Activated CD8-positive, alpha-beta T cell treated with anti-CD3 and anti-CD28 coated beads for 36 hours (primary cell): ENCODE results near the gene RAD52. TPM values are rescaled to one million over a fixed set of nuclear protein-coding genes. Genes with fewer than 3 reads are reported as not detected.

Experiments used
- ATAC-seq: fragments of 200-7000 bp; cut with Tn5 transposase; one replicate; pipeline ENCODE4 v1.10.0; 2021; ENCODE audit warnings: mild to moderate bottlenecking, moderate library complexity
- CTCF ChIA-PET: fragments of 350-600 bp; sonication (Branson Sonifier 250); formaldehyde crosslinking; loops from one replicate; lab custom pipeline; 2021; ENCODE audit warnings: antibody characterized with exemption; lab: Charles Lee
- POLR2A ChIA-PET: fragments of 350-600 bp; sonication (Branson Sonifier 250); formaldehyde crosslinking; loops from one replicate; lab custom pipeline; 2021; ENCODE audit warnings: antibody characterized with exemption; lab: Charles Lee
- DNase-seq: peaks from one replicate; pipeline ENCODE4 v3.0.0-alpha.2; 2020
- H3K27ac Mint-ChIP-seq: one replicate; pipeline ENCODE4 v1.8.0; 2021; ENCODE audit warnings: mild to moderate bottlenecking, mixed read lengths
- H3K27me3 Mint-ChIP-seq: one replicate; pipeline ENCODE4 v1.8.0; 2021; ENCODE audit warnings: mixed read lengths
- H3K36me3 Mint-ChIP-seq: one replicate; pipeline ENCODE4 v1.8.0; 2021; ENCODE audit warnings: low read depth, mixed read lengths
- H3K4me1 Mint-ChIP-seq: one replicate; pipeline ENCODE4 v1.8.0; 2021; ENCODE audit warnings: low read depth, mixed read lengths
- H3K4me3 Mint-ChIP-seq: one replicate; pipeline ENCODE4 v1.8.0; 2021; ENCODE audit warnings: mild to moderate bottlenecking, moderate library complexity, mixed read lengths
- H3K9me3 Mint-ChIP-seq: one replicate; pipeline ENCODE4 v1.8.0; 2021; ENCODE audit warnings: mixed read lengths
- CTCF ChIP-seq: fragments of 200-600 bp; IDR thresholded peaks from one replicate; pipeline ENCODE4 v1.8.0; 2022; ENCODE audit warnings: antibody characterized with exemption, mild to moderate bottlenecking
- intact Hi-C: fragments of 100-400 bp; cut with micrococcal nuclease; formaldehyde crosslinking; loops from one replicate; pipeline ENCODE4 v1.10.0; 2022
- total RNA-seq, 2 experiments: library from RNA; stranded (reverse); gene quantifications; one replicate each; pipeline ENCODE4 v1.2.3, GENCODE V29; 2021

Gene RAD52
- total RNA-seq, 2 experiments from 2014 or later = 14.9 to 16.3 TPM

GRCh38 chr12:989051-989450 lies 39.6 kb upstream of the RAD52 start:
- H3K4me3 Mint-ChIP-seq = peak overlapping the region; percentile 80
- peaks cover 36% of the 10 kb centered on the region for H3K4me1 Mint-ChIP-seq
- POLR2A ChIA-PET = no interaction called here
- intact Hi-C loops = no loop called here
- H3K27me3 Mint-ChIP-seq = no peaks in the 10 kb centered on the region
- no peak for ATAC-seq
- H3K27ac Mint-ChIP-seq = peak overlapping the region; percentile 62
- H3K9me3 Mint-ChIP-seq = no peaks in the 10 kb centered on the region
- peaks cover 4% of the 10 kb centered on the region for H3K36me3 Mint-ChIP-seq
- no peak for TF ChIP-seq CTCF
- DNase-seq = no peak
- CTCF ChIA-PET = interaction anchor here (1.1 to 1.4 kb wide), 2 partner anchors 40 to 104 kb away, joined by 3 to 6 read pairs; partner anchors contain the start of gene RAD52

GRCh38 chr12:988646-989045 lies 39.2 kb upstream of the RAD52 start:
- Mint-ChIP-seq H3K9me3 (no peaks in the 10 kb centered on the region), H3K27ac (no peak overlapping the region), H3K36me3 (peaks cover 4% of the 10 kb centered on the region), H3K4me3 (peak overlapping the region; percentile 80), H3K4me1 (peaks cover 36% of the 10 kb centered on the region), H3K27me3 (no peaks in the 10 kb centered on the region)
- POLR2A ChIA-PET = no interaction called here
- intact Hi-C loops = no loop called here
- no peak for DNase-seq
- no peak for ATAC-seq
- no peak for TF ChIP-seq CTCF
- CTCF ChIA-PET = interaction anchor here (1.1 to 1.4 kb wide), 2 partner anchors 39 to 104 kb away, joined by 3 to 6 read pairs; partner anchors contain the start of gene RAD52

GRCh38 chr12:981961-982360 lies 32.5 kb upstream of the RAD52 start:
- ATAC-seq (no peak), DNase-seq (no peak)
- ChIA-PET POLR2A (interaction anchor here (1.3 kb wide), 1 partner anchor 8 kb away, joined by 3 read pairs; no protein-coding TSS in a partner anchor), CTCF (interaction anchor here (2.2 kb wide), 1 partner anchor 111 kb away, joined by 8 read pairs; no protein-coding TSS in a partner anchor)
- no peaks in the 10 kb centered on the region for H3K9me3 Mint-ChIP-seq
- intact Hi-C loops = no loop called here
- H3K36me3 Mint-ChIP-seq = peaks cover 2% of the 10 kb centered on the region
- peaks cover 3% of the 10 kb centered on the region for H3K4me1 Mint-ChIP-seq
- no peaks in the 10 kb centered on the region for H3K27me3 Mint-ChIP-seq
- H3K4me3 Mint-ChIP-seq = no peak overlapping the region
- H3K27ac Mint-ChIP-seq = no peak overlapping the region
- no peak for TF ChIP-seq CTCF

- no peaks in the 10 kb centered on the region for H3K36me3 Mint-ChIP-seq
- intact Hi-C loops = no loop called here
- H3K9me3 Mint-ChIP-seq = no peaks in the 10 kb centered on the region
- no peaks in the 10 kb centered on the region for H3K27me3 Mint-ChIP-seq
- H3K27ac Mint-ChIP-seq = no peak overlapping the region
- no peak for DNase-seq
- no peak for ATAC-seq
- no peak for TF ChIP-seq CTCF
- ChIA-PET CTCF (interaction anchor here (2.2 kb wide), 1 partner anchor 112 kb away, joined by 8 read pairs; no protein-coding TSS in a partner anchor), POLR2A (interaction anchor here (1.3 kb wide), 1 partner anchor 9 kb away, joined by 3 read pairs; no protein-coding TSS in a partner anchor)
- H3K4me3 Mint-ChIP-seq = no peak overlapping the region
- H3K4me1 Mint-ChIP-seq = peaks cover 3% of the 10 kb centered on the region
Observed at GRCh38 chr12:981176-981828, 31.8 kb upstream of the RAD52 start.

- Mint-ChIP-seq H3K27ac (no peak overlapping the region), H3K9me3 (no peaks in the 10 kb centered on the region), H3K4me1 (peaks cover 3% of the 10 kb centered on the region), H3K27me3 (no peaks in the 10 kb centered on the region), H3K4me3 (no peak overlapping the region), H3K36me3 (no peaks in the 10 kb centered on the region)
- ATAC-seq = no peak
- ChIA-PET POLR2A (no interaction called here), CTCF (interaction anchor here (1.1 kb wide), 1 partner anchor 10 kb away, joined by 3 read pairs; no protein-coding TSS in a partner anchor)
- DNase-seq = no peak
- TF ChIP-seq CTCF = no peak
- intact Hi-C loops = no loop called here
Observed at GRCh38 chr12:979349-979748, 29.9 kb upstream of the RAD52 start.
